K562 (cell line): ENCODE data around the gene TSPAN14. TPM values are rescaled to one million over a fixed set of nuclear protein-coding genes. Genes with fewer than 3 reads are reported as not detected.

Experiments
- ATF7 ChIP-seq: fragments of 450-650 bp; IDR thresholded peaks from 2 replicates; pipeline ENCODE4 v1.7.1; 2014; ENCODE audit warnings: mild to moderate bottlenecking, moderate library complexity
- CCNT2 ChIP-seq: IDR thresholded peaks from 2 replicates; pipeline ENCODE4 v1.6.1; 2011; ENCODE audit warnings: borderline replicate concordance, low read depth, mild to moderate bottlenecking, moderate library complexity, mixed read lengths, low read length; ENCODE audit not compliant: insufficient read length; ENCODE audit errors: extremely low read depth
- CXXC5 ChIP-seq: fragments of 250-450 bp; sonication (Bioruptor Pico); IDR thresholded peaks from 2 replicates; pipeline ENCODE4 v1.8.0; 2022; ENCODE audit warnings: inconsistent platforms, mild to moderate bottlenecking, moderate library complexity
- DPF2 ChIP-seq: fragments of 450-650 bp; IDR thresholded peaks from 2 replicates; pipeline ENCODE4 v1.6.1; 2016
- EGR1 ChIP-seq: fragments of 450-650 bp; conservative IDR thresholded peaks from 2 replicates; pipeline ENCODE4 v1.6.1; 2017; ENCODE audit warnings: mild to moderate bottlenecking
- ESRRA ChIP-seq: fragments of 450-650 bp; IDR thresholded peaks from 2 replicates; pipeline ENCODE4 v1.6.1; 2014; ENCODE audit warnings: low read depth, mild to moderate bottlenecking, moderate library complexity, borderline replicate concordance
- GABPA ChIP-seq: fragments of 200-800 bp; sonication (Bioruptor generic); conservative IDR thresholded peaks from 2 replicates; pipeline ENCODE4 v1.6.1; 2016; ENCODE audit warnings: low read depth, missing genetic modification characterization, missing compliant biosample characterization
- GABPB1 ChIP-seq: sonication (generic); formaldehyde crosslinking; IDR thresholded peaks from 2 replicates; pipeline ENCODE4 v1.8.0; 2022; ENCODE audit warnings: mild to moderate bottlenecking, missing genetic modification reagents
- HDAC8 ChIP-seq: fragments of 450-650 bp; IDR thresholded peaks from 2 replicates; pipeline ENCODE4 v1.6.1; 2016; ENCODE audit warnings: mild to moderate bottlenecking, missing genetic modification characterization, moderate library complexity, missing compliant biosample characterization
- LARP7 ChIP-seq: fragments of 450-650 bp; IDR thresholded peaks from 2 replicates; pipeline ENCODE4 v1.6.1; 2016
- PHF20 ChIP-seq: fragments of 450-650 bp; IDR thresholded peaks from 2 replicates; pipeline ENCODE4 v1.6.1; 2018; ENCODE audit not compliant: partially characterized antibody
- SAFB ChIP-seq: fragments of 200-400 bp; formaldehyde crosslinking; IDR thresholded peaks from 2 replicates; pipeline ENCODE4 v1.6.1; 2017; ENCODE audit warnings: low read depth, low read length, borderline replicate concordance
- SMAD4 ChIP-seq: fragments of 250-450 bp; sonication (Bioruptor Pico); conservative IDR thresholded peaks from 2 replicates; pipeline ENCODE4 v1.8.0; 2021; ENCODE audit warnings: inconsistent platforms, mild to moderate bottlenecking, moderate library complexity
- SMARCA5 ChIP-seq: fragments of 450-650 bp; IDR thresholded peaks from 2 replicates; pipeline ENCODE4 v1.6.1; 2016
- VEZF1 ChIP-seq: fragments of 200-800 bp; sonication (Bioruptor generic); IDR thresholded peaks from 2 replicates; pipeline ENCODE4 v1.6.1; 2017; ENCODE audit warnings: missing genetic modification characterization, missing compliant biosample characterization
- ZNF436 ChIP-seq: fragments of 250-450, 450-650 bp; sonication (Bioruptor Pico); formaldehyde crosslinking; IDR thresholded peaks from 2 replicates; pipeline ENCODE4 v1.7.0; 2020; ENCODE audit warnings: mild to moderate bottlenecking
- polyA plus RNA-seq, 8 experiments: library from polyadenylated mRNA; depleted of rRNA in 4 of 8; stranded (reverse) in 5 of 8; unstranded in 3 of 8; fragments of >200 nt; fragmentation: Nextera tagmentation in 2 of 8; fragmentation: Illumina TruSeq in 1 of 8; extraction: Ambion mirVana in 2 of 8; extraction: Trizol in 1 of 8; gene quantifications; 2 replicates each; pipeline versions ENCODE4 v1.2.1 to v1.2.3, GENCODE V29; 2011 to 2014; ENCODE audit warnings: inconsistent platforms in 1 of 8, missing spikeins in 1 of 8
- total RNA-seq, 7 experiments: library from RNA; depleted of rRNA in 6 of 7; stranded (reverse); fragments of >200 nt in 6 of 7; fragmentation: Illumina TruSeq in 2 of 7; extraction: Trizol in 2 of 7; gene quantifications; 2 replicates each; pipeline versions ENCODE4 v1.2.1 to v1.2.3, GENCODE V29; 2011 to 2021; ENCODE audit warnings: low replicate concordance in 1 of 7
- TF ChIP-seq, protein P1 (sequence below), 2 experiments: fragments of 250-450 bp in 1 of 2; fragments of 450-650 bp in 1 of 2; sonication (Bioruptor Pico) in 1 of 2; IDR thresholded peaks; 2 replicates each; pipeline versions ENCODE4 v1.6.1 to v1.8.0; 2016 to 2021; ENCODE audit warnings: mild to moderate bottlenecking in 2 of 2, moderate library complexity in 2 of 2, missing compliant biosample characterization in 1 of 2, missing genetic modification characterization in 1 of 2
- TF ChIP-seq, protein P2 (sequence below), 2 experiments: fragments of 450-650 bp; conservative IDR thresholded peaks; 2 replicates each; pipeline ENCODE4 v1.6.1; 2017; ENCODE audit warnings: mild to moderate bottlenecking in 2 of 2, moderate library complexity in 2 of 2
- TF ChIP-seq, protein P3 (sequence below): fragments of 250-450 bp; sonication (Bioruptor Pico); IDR thresholded peaks from 2 replicates; pipeline ENCODE4 v1.5.0; 2021; ENCODE audit warnings: mild to moderate bottlenecking, moderate library complexity

Gene TSPAN14
- total and polyA plus RNA-seq, 9 of the 15 experiments (the other 6 are each of a cell fraction or from before 2014, with no cell fraction given) = 5.8 to 92.9 (median 23.3) TPM

DNA sequence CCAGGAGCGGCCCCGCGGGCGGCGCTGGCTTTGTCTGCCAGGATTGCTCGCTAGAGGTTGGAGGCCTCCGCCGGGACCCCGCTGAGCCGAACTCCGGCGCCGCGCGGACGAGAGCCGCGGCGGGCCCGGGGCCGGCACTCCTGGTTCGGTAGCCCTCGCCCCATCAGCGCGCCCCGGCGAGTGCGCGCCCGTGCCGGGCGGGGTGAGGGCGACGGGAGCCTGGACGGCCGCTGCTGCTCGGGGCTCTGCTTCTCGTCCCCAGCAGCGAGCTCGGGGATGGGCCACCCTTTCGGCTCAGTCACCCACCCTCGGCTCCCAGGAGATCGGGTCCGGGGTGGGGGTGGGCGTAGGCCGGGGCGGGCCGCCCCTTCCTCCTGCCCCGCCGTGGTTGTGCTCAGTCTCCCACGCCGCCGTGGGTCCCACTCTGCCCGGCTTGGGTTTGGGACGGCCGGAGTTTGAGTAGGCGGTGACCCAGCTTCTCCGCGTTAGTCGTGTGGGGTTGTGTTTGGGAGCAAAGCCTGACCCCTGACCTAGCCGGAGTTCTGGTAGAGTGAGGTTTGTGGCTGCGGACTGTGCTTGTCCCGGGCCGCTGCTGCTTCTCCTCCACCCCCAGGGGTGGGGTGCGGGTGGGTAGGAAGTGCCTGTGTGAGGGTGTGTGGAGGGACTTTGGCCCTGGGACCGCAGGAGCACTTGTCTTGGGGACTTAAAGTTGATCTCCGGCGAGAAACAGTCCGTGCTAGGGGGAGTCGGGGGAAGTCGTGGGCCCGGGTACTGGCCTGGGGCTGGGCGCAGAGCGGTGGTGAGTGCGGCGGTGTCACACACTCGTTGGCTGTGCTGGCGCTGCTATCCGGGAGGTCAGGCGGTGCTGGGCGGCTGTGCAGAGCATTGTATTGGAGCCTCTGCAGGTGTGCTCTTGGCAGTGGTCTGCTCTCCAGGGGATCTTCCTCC lies 677 bp downstream of the TSPAN14 start (continued):
- no peak for TF ChIP-seq VEZF1 (CRISPR knock-in tag)
- TF ChIP-seq SAFB = 0 out of 2 replicates have a peak, but pooled peaks have one; percentile 11
- TF ChIP-seq GABPB1 (CRISPR knock-in tag) = 0 out of 2 replicates have a peak, but pooled peaks have one; percentile 22
- TF ChIP-seq, protein P1, sequence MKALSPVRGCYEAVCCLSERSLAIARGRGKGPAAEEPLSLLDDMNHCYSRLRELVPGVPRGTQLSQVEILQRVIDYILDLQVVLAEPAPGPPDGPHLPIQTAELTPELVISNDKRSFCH (CRISPR knock-in tag; IDR thresholded peaks at IDR 0.05) = no peak
- TF ChIP-seq, protein P1 (tag; IDR thresholded peaks at IDR 0.05) = peak; percentile 44; the same call in 1 of the 2 replicates
- TF ChIP-seq LARP7 = peak; percentile 27; the same call in 1 of the 2 replicates
- TF ChIP-seq CXXC5 (CRISPR knock-in tag) = 0 out of 2 replicates have a peak, but pooled peaks have one; percentile 30
- TF ChIP-seq, protein P2, sequence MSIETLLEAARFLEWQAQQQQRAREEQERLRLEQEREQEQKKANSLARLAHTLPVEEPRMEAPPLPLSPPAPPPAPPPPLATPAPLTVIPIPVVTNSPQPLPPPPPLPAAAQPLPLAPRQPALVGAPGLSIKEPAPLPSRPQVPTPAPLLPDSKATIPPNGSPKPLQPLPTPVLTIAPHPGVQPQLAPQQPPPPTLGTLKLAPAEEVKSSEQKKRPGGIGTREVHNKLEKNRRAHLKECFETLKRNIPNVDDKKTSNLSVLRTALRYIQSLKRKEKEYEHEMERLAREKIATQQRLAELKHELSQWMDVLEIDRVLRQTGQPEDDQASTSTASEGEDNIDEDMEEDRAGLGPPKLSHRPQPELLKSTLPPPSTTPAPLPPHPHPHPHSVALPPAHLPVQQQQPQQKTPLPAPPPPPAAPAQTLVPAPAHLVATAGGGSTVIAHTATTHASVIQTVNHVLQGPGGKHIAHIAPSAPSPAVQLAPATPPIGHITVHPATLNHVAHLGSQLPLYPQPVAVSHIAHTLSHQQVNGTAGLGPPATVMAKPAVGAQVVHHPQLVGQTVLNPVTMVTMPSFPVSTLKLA (conservative IDR thresholded peaks at IDR 0.05) = 0 out of 4 replicates have a peak, but pooled peaks of 1 of the 2 experiments have one; percentile 33
- TF ChIP-seq PHF20 = peak; percentile 48
- TF ChIP-seq ATF7 = peak; percentile 15; the same call in 1 of the 2 replicates
- TF ChIP-seq SMAD4 (CRISPR knock-in tag) = peak; percentile 16
- TF ChIP-seq EGR1 = peak; percentile 56
- TF ChIP-seq SMARCA5 = no peak
- 0 out of 2 replicates have a peak, but pooled peaks have one; percentile 4 for TF ChIP-seq GABPA
- no peak for TF ChIP-seq ZNF436
- peak; percentile 36 for TF ChIP-seq CCNT2
- 0 out of 2 replicates have a peak, but pooled peaks have one; percentile 47 for TF ChIP-seq HDAC8 (tag)
- TF ChIP-seq DPF2 = peak; percentile 30; the same call in 1 of the 2 replicates
- peak; percentile 30; the same call in 1 of the 2 replicates for TF ChIP-seq ESRRA
- TF ChIP-seq, protein P3, sequence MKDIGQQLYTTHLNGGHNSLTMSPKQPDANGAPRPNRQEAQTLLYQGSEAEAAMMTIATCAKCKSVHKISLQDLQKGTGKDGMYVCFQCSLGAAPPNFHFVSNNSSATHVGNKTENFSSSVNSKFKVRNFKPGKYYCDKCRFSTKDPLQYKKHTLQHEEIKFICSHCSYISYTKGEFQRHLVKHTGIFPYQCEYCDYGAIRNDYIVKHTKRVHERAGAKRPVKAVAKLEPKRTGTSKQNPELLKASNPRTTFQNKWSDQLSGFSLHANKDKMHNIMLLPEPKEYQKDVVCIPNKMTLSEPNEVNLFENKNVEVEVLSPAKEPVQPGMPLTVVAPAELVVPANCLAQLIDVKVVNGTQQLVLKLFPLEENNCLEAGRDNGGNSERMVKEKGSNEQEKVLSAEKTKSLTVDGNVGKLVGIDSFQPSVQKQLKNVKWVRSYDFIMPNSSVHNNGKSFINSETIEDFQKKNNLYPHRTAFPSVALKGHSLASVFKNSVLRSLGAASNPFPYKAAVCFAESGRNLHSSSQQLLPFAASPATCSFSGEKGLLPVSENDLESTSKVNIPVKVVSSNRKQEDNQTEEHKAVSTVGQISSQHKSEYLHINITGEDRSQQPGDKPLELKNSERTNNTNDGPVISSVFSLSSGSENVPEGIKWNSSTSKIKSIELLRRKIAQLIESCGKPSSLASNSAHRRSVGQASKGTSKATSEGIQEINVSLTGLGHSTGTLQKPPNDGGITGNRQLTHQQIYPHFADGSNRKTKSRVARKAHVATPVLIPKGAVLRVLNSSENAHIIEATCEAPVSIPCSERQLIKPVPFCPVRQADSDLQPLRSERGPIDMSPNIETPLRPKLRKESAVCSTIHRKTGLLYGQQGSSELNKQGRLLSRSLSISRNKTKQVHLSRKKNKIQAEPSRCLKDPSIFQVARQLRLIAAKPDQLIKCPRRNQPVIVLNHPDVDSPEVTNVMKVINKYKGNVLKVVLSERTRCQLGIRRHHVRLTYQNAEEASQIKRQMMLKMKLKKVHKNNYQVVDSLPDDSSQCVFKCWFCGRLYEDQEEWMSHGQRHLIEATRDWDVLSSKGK = no peak
